B cell (primary cell): ENCODE results near the gene RGS7. TPM values are rescaled to one million over a fixed set of nuclear protein-coding genes. Genes with fewer than 3 reads are reported as not detected.
"Not testable (repeated sequence)": the region's sequence is repeated elsewhere in the genome, so short reads cannot be mapped to it uniquely, and the experiment has no call there.

Source experiments
- ATAC-seq: fragments of 200-7000 bp; cut with Tn5 transposase; one replicate; pipeline ENCODE4 v1.10.0; 2021; ENCODE audit warnings: low read depth, mild to moderate bottlenecking, moderate number of reproducible peaks, moderate library complexity
- CTCF ChIA-PET: fragments of 350-600 bp; sonication (Branson Sonifier 250); formaldehyde crosslinking; loops from one replicate; lab custom pipeline; 2021; ENCODE audit warnings: antibody characterized with exemption, inconsistent platforms; lab: Charles Lee
- POLR2A ChIA-PET: fragments of 350-600 bp; sonication (Branson Sonifier 250); formaldehyde crosslinking; loops from one replicate; lab custom pipeline; 2021; ENCODE audit warnings: antibody characterized with exemption; lab: Charles Lee
- DNase-seq: peaks from one replicate; pipeline ENCODE4 v3.0.0; 2013
- H2AFZ ChIP-seq: 2 replicates; pipeline ENCODE4 v1.6.1; 2012; ENCODE audit warnings: mild to moderate bottlenecking, low read depth, low read length; ENCODE audit not compliant: insufficient read depth, poor library complexity, severe bottlenecking
- H3K27ac ChIP-seq, 2 donors: 1 replicate in 1 of 2; 2 replicates in 1 of 2; pipeline ENCODE4 v1.5.1; 2012 to 2013; ENCODE audit warnings: low read length in 2 of 2, mild to moderate bottlenecking in 2 of 2, moderate library complexity in 1 of 2
- H3K27me3 ChIP-seq, 4 experiments: fragments of 200-600 bp in 1 of 4; sonication (generic) in 1 of 4; replicated peaks in 1 of 4; 1 replicate in 2 of 4; 2 replicates in 2 of 4; pipeline versions ENCODE4 v1.6.1 to v1.7.0; 2013 to 2016; ENCODE audit warnings: low read length in 3 of 4, mild to moderate bottlenecking in 2 of 4, mixed read lengths in 1 of 4, moderate library complexity in 1 of 4; ENCODE audit not compliant: insufficient read depth in 4 of 4, control insufficient read depth in 3 of 4; ENCODE audit errors: control extremely low read depth in 1 of 4
- H3K36me3 ChIP-seq, 2 experiments: replicated peaks in 1 of 2; 1 replicate in 1 of 2; 2 replicates in 1 of 2; pipeline versions ENCODE4 v1.6.1 to v1.7.1; 2013; ENCODE audit warnings: low read length in 1 of 2; ENCODE audit not compliant: insufficient read depth in 2 of 2, control insufficient read depth in 1 of 2; ENCODE audit errors: control extremely low read depth in 1 of 2, extremely low read depth in 1 of 2
- H3K4me1 ChIP-seq, 2 donors: fragments of 200-600 bp in 1 of 2; sonication (generic) in 1 of 2; 1 replicate in 1 of 2; 2 replicates in 1 of 2; pipeline versions ENCODE4 v1.5.1 to v1.6.1; 2013 to 2017; ENCODE audit warnings: low read length in 2 of 2; ENCODE audit not compliant: control insufficient read depth in 2 of 2, insufficient read depth in 2 of 2
- H3K4me2 ChIP-seq: replicated peaks from 2 replicates; pipeline ENCODE3; 2012; ENCODE audit warnings: mild to moderate bottlenecking, low read depth, low read length; ENCODE audit not compliant: poor library complexity, severe bottlenecking
- H3K4me3 ChIP-seq, 5 experiments: fragments of 200-600 bp in 1 of 5; sonication (generic) in 1 of 5; 1 replicate in 3 of 5; 2 replicates in 2 of 5; pipeline versions ENCODE4 v1.5.1 to v1.7.0; 2011 to 2016; ENCODE audit warnings: low read length in 4 of 5, mild to moderate bottlenecking in 4 of 5, low read depth in 2 of 5, control low read depth in 1 of 5, moderate library complexity in 1 of 5; ENCODE audit not compliant: insufficient read depth in 1 of 5; ENCODE audit errors: control extremely low read depth in 1 of 5, extremely low read depth in 1 of 5
- H3K79me2 ChIP-seq: fragments of 200-600 bp; sonication (generic); one replicate; pipeline ENCODE4 v1.6.0; 2016; ENCODE audit warnings: low read length; ENCODE audit not compliant: control insufficient read depth, insufficient read depth
- H3K9ac ChIP-seq: fragments of 200-600 bp; sonication (generic); 2 replicates; pipeline ENCODE4 v1.6.1; 2017; ENCODE audit warnings: mild to moderate bottlenecking, low read length, moderate library complexity
- H3K9me3 ChIP-seq, 3 donors: one replicate each; pipeline versions ENCODE4 v1.6.1 to v1.7.1; 2013; ENCODE audit warnings: low read length in 2 of 3; ENCODE audit not compliant: control insufficient read depth in 2 of 3, insufficient read depth in 1 of 3; ENCODE audit errors: control extremely low read depth in 1 of 3
- H4K20me1 ChIP-seq: 2 replicates; pipeline ENCODE4 v1.6.0; 2012; ENCODE audit warnings: mild to moderate bottlenecking, low read length; ENCODE audit not compliant: insufficient read depth, control insufficient read depth, poor library complexity, severe bottlenecking
- H3K27ac Mint-ChIP-seq: one replicate; pipeline ENCODE4 v1.8.0; 2021; ENCODE audit warnings: mixed read lengths
- H3K27me3 Mint-ChIP-seq: one replicate; pipeline ENCODE4 v1.8.0; 2021; ENCODE audit warnings: mixed read lengths
- H3K4me1 Mint-ChIP-seq: one replicate; pipeline ENCODE4 v1.8.0; 2021; ENCODE audit warnings: mixed read lengths
- H3K4me3 Mint-ChIP-seq: one replicate; pipeline ENCODE4 v1.8.0; 2021; ENCODE audit warnings: mixed read lengths
- H3K9me3 Mint-ChIP-seq: one replicate; pipeline ENCODE4 v1.8.0; 2022; ENCODE audit warnings: mixed read lengths; ENCODE audit not compliant: insufficient read depth
- EZH2 ChIP-seq: IDR thresholded peaks from 2 replicates; pipeline ENCODE4 v1.6.1; 2012; ENCODE audit warnings: borderline replicate concordance, low read depth, mild to moderate bottlenecking, moderate library complexity, low read length; ENCODE audit not compliant: insufficient read depth, poor library complexity, severe bottlenecking
- WGBS: methylation state at CpG from one replicate; pipeline ENCODE4 v1.1.5; 2013; ENCODE audit warnings: missing lambda C conversion rate; ENCODE audit not compliant: insufficient coverage; 5-methylcytosine and 5-hydroxymethylcytosine counted together
- intact Hi-C: fragments of 100-400 bp; cut with micrococcal nuclease; formaldehyde crosslinking; loops from one replicate; pipeline ENCODE4 v1.10.0; 2022
- polyA plus RNA-seq: library from polyadenylated mRNA; depleted of rRNA; stranded (reverse); fragments of >200 nt; gene quantifications from 2 replicates; pipeline ENCODE4 v1.2.3, GENCODE V29; 2012
- total RNA-seq, 2 donors: library from RNA; stranded (reverse); fragments of 120-200 nt in 1 of 2; gene quantifications; 1 replicate in 1 of 2; 2 replicates in 1 of 2; pipeline versions ENCODE4 v1.2.3 to v1.2.4, GENCODE V29; 2013 to 2022
- TF ChIP-seq, protein P1 (sequence below): fragments of 200-600 bp; IDR thresholded peaks from one replicate; pipeline ENCODE4 v1.8.0; 2022; ENCODE audit warnings: antibody characterized with exemption, mild to moderate bottlenecking

Gene RGS7
- total and polyA plus RNA-seq, 2 donors (not counting 1 experiment from before 2014, with no cell fraction given), result 0.15 to 1.8 TPM

GRCh38 chr1:240784776-240785175, 572.2 kb downstream of the RGS7 start:
- H3K27ac Mint-ChIP-seq, result no peak overlapping the region
- no peaks in the 10 kb centered on the region for H3K27me3 ChIP-seq
- TF ChIP-seq, protein P1, sequence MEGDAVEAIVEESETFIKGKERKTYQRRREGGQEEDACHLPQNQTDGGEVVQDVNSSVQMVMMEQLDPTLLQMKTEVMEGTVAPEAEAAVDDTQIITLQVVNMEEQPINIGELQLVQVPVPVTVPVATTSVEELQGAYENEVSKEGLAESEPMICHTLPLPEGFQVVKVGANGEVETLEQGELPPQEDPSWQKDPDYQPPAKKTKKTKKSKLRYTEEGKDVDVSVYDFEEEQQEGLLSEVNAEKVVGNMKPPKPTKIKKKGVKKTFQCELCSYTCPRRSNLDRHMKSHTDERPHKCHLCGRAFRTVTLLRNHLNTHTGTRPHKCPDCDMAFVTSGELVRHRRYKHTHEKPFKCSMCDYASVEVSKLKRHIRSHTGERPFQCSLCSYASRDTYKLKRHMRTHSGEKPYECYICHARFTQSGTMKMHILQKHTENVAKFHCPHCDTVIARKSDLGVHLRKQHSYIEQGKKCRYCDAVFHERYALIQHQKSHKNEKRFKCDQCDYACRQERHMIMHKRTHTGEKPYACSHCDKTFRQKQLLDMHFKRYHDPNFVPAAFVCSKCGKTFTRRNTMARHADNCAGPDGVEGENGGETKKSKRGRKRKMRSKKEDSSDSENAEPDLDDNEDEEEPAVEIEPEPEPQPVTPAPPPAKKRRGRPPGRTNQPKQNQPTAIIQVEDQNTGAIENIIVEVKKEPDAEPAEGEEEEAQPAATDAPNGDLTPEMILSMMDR, result no peak
- TF ChIP-seq EZH2, result no peak
- H3K36me3 ChIP-seq, result no peaks in the 10 kb centered on the region
- no peaks in the 10 kb centered on the region for H3K4me1 ChIP-seq
- H3K9ac ChIP-seq, result no peak overlapping the region
- H3K27ac ChIP-seq, result no peak overlapping the region
- H3K9me3 Mint-ChIP-seq, result no peaks in the 10 kb centered on the region
- ChIA-PET CTCF (no interaction called here), POLR2A (no interaction called here)
- H3K9me3 ChIP-seq, result peaks cover 0 to 3% (median 1%) of the 10 kb centered on the region in 3 donors
- H2AFZ ChIP-seq, result no peak overlapping the region
- H3K4me3 ChIP-seq, result no peak overlapping the region
- DNase-seq, result no peak
- H3K4me1 Mint-ChIP-seq, result no peaks in the 10 kb centered on the region
- no peak overlapping the region for H3K4me2 ChIP-seq
- H3K79me2 ChIP-seq, result no peaks in the 10 kb centered on the region
- WGBS, result 100% methylated on average over 1 of the region's 2 CpGs
- no peak overlapping the region for H3K4me3 Mint-ChIP-seq
- no peaks in the 10 kb centered on the region for H3K27me3 Mint-ChIP-seq
- ATAC-seq, result no peak
- intact Hi-C loops, result no loop called here
- no peaks in the 10 kb centered on the region for H4K20me1 ChIP-seq

DNA sequence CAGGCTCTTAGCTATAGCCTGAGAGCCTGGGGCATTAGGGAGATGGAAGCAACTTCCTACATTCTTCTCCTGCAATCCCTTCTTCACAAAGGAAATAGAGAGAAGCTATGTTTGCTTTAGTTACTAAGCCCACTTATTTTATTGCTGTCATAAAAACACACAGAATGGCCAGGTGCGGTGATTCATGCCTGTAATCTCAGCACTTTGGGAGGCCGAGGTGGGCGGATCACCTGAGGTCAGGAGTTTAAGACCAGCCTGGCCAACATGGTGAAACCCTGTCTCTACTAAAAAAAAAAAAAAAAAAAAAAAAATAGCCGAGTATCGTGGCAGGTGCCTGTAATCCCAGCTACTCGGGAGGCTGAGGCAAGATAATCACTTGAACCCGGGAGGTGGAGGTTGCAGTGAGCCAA, 573.3 kb downstream of the RGS7 start:
- H4K20me1 ChIP-seq, H3K9me3 Mint-ChIP-seq, H3K27me3 Mint-ChIP-seq, ATAC-seq, POLR2A ChIA-PET, H3K79me2 ChIP-seq, H3K27me3 ChIP-seq, H3K27ac Mint-ChIP-seq, H3K27ac ChIP-seq, H3K4me2 ChIP-seq, H3K4me1 Mint-ChIP-seq, H3K4me1 ChIP-seq, DNase-seq, H3K9me3 ChIP-seq, CTCF ChIA-PET, H3K4me3 ChIP-seq, intact Hi-C loops, H3K4me3 Mint-ChIP-seq, H3K36me3 ChIP-seq, H2AFZ ChIP-seq, H3K9ac ChIP-seq: not testable (repeated sequence)
- 90% methylated on average over 3 of the region's 7 CpGs for WGBS
